CD14-positive monocyte (primary cell): ENCODE results near the gene SGSH. TPM values are rescaled to one million over a fixed set of nuclear protein-coding genes. Genes with fewer than 3 reads are reported as not detected.

Source experiments
- DNase-seq, 3 donors: peaks; one replicate each; pipeline ENCODE4 v3.0.0-alpha.2; 2011 to 2022
- H2AFZ ChIP-seq: 2 replicates; pipeline ENCODE4 v1.6.0; 2012; ENCODE audit warnings: mild to moderate bottlenecking, low read depth, low read length, inconsistent platforms; ENCODE audit not compliant: insufficient read depth, poor library complexity, severe bottlenecking
- H3K27ac ChIP-seq, 2 donors: 1 replicate in 1 of 2; 2 replicates in 1 of 2; pipeline ENCODE4 v1.5.1; 2012 to 2013; ENCODE audit warnings: low read length in 2 of 2, control low read depth in 1 of 2, inconsistent platforms in 1 of 2, low read depth in 1 of 2, mild to moderate bottlenecking in 1 of 2
- H3K27me3 ChIP-seq, 2 donors: one replicate each; pipeline versions ENCODE4 v1.6.0 to v1.6.1; 2011 to 2013; ENCODE audit warnings: low read length in 2 of 2; ENCODE audit not compliant: control insufficient read depth in 2 of 2, insufficient read depth in 2 of 2
- H3K36me3 ChIP-seq, 2 donors: replicated peaks in 1 of 2; 1 replicate in 1 of 2; 2 replicates in 1 of 2; pipeline versions ENCODE4 v1.5.1 to v1.6.1; 2012 to 2013; ENCODE audit warnings: low read length in 2 of 2, control low read depth in 1 of 2, inconsistent platforms in 1 of 2, mild to moderate bottlenecking in 1 of 2; ENCODE audit not compliant: insufficient read depth in 2 of 2, control insufficient read depth in 1 of 2
- H3K4me1 ChIP-seq, 2 donors: 1 replicate in 1 of 2; 2 replicates in 1 of 2; pipeline versions ENCODE4 v1.5.1 to v1.6.1; 2012 to 2013; ENCODE audit warnings: low read length in 2 of 2, control low read depth in 1 of 2, inconsistent platforms in 1 of 2, mild to moderate bottlenecking in 1 of 2, moderate library complexity in 1 of 2; ENCODE audit not compliant: insufficient read depth in 2 of 2, control insufficient read depth in 1 of 2
- H3K4me2 ChIP-seq: replicated peaks from 2 replicates; pipeline ENCODE3; 2012; ENCODE audit warnings: low read length, moderate library complexity, mild to moderate bottlenecking; ENCODE audit not compliant: poor library complexity, severe bottlenecking; ENCODE audit errors: extremely low read depth
- H3K4me3 ChIP-seq, 3 experiments: fragments of 200-600 bp in 1 of 3; sonication (generic) in 1 of 3; replicated peaks in 1 of 3; 1 replicate in 2 of 3; 2 replicates in 1 of 3; pipeline ENCODE4 v1.5.1; 2011 to 2013; ENCODE audit warnings: low read length in 3 of 3, mild to moderate bottlenecking in 3 of 3, control low read depth in 2 of 3, low read depth in 2 of 3, inconsistent platforms in 1 of 3, moderate library complexity in 1 of 3
- H3K79me2 ChIP-seq: 2 replicates; pipeline ENCODE4 v1.6.0; 2012; ENCODE audit warnings: mild to moderate bottlenecking, control low read depth, inconsistent platforms, low read length, moderate library complexity; ENCODE audit not compliant: insufficient read depth
- H3K9ac ChIP-seq: 2 replicates; pipeline ENCODE4 v1.6.0; 2017; ENCODE audit warnings: low read length, mild to moderate bottlenecking; ENCODE audit not compliant: insufficient read depth, poor library complexity, severe bottlenecking
- H3K9me3 ChIP-seq, 2 donors: replicated peaks in 1 of 2; 1 replicate in 1 of 2; 2 replicates in 1 of 2; pipeline versions ENCODE4 v1.5.1 to v1.6.1; 2012 to 2013; ENCODE audit warnings: low read length in 2 of 2, control low read depth in 1 of 2; ENCODE audit not compliant: control insufficient read depth in 1 of 2, insufficient read depth in 1 of 2
- H4K20me1 ChIP-seq: 2 replicates; pipeline ENCODE4 v1.6.0; 2012; ENCODE audit warnings: mild to moderate bottlenecking, low read length, control low read depth, moderate library complexity; ENCODE audit not compliant: insufficient read depth
- H3K27ac Mint-ChIP-seq, 7 donors: one replicate each; pipeline ENCODE4 v1.8.0; 2020; ENCODE audit warnings: mild to moderate bottlenecking in 7 of 7, mixed read lengths in 7 of 7, moderate library complexity in 6 of 7, inconsistent platforms in 2 of 7
- H3K27me3 Mint-ChIP-seq, 3 donors: one replicate each; pipeline ENCODE4 v1.8.0; 2021 to 2022; ENCODE audit warnings: low read depth in 3 of 3, mild to moderate bottlenecking in 3 of 3, mixed read lengths in 3 of 3, moderate library complexity in 3 of 3, inconsistent platforms in 1 of 3
- H3K36me3 Mint-ChIP-seq, 2 donors: one replicate each; pipeline ENCODE4 v1.8.0; 2020; ENCODE audit warnings: mixed read lengths in 2 of 2, inconsistent platforms in 1 of 2, mild to moderate bottlenecking in 1 of 2
- H3K4me1 Mint-ChIP-seq: one replicate; pipeline ENCODE4 v1.8.0; 2020; ENCODE audit warnings: mild to moderate bottlenecking, mixed read lengths
- H3K4me3 Mint-ChIP-seq, 2 donors: one replicate each; pipeline ENCODE4 v1.8.0; 2020; ENCODE audit warnings: mild to moderate bottlenecking in 2 of 2, mixed read lengths in 2 of 2, moderate library complexity in 1 of 2
- H3K9me3 Mint-ChIP-seq, 7 donors: one replicate each; pipeline ENCODE4 v1.8.0; 2020 to 2022; ENCODE audit warnings: mixed read lengths in 7 of 7, mild to moderate bottlenecking in 6 of 7, moderate library complexity in 6 of 7, inconsistent platforms in 2 of 7
- CTCF ChIP-seq: fragments of 200-600 bp; IDR thresholded peaks from one replicate; pipeline ENCODE4 v1.8.0; 2022; ENCODE audit warnings: antibody characterized with exemption, mild to moderate bottlenecking
- WGBS: methylation state at CpG from one replicate; pipeline ENCODE4 v1.1.5; 2013; ENCODE audit warnings: missing lambda C conversion rate; ENCODE audit not compliant: insufficient coverage; 5-methylcytosine and 5-hydroxymethylcytosine counted together
- intact Hi-C, 2 donors: fragments of 100-400 bp; cut with micrococcal nuclease; formaldehyde crosslinking; loops; one replicate each; pipeline versions ENCODE4 v1.15.0 to v1.15.1; 2023
- polyA plus RNA-seq, 3 donors: library from polyadenylated mRNA; depleted of rRNA in 1 of 3; unstranded in 2 of 3; stranded (reverse) in 1 of 3; fragments of 300-500 nt in 2 of 3; fragments of >200 nt in 1 of 3; fragmentation: Illumina TruSeq in 2 of 3; gene quantifications; 1 replicate in 2 of 3; 2 replicates in 1 of 3; pipeline ENCODE4 v1.2.3, GENCODE V29; 2012 to 2021

Gene SGSH
- polyA plus RNA-seq, 3 donors, result 21.1 to 193 (median 31.3) TPM

DNA sequence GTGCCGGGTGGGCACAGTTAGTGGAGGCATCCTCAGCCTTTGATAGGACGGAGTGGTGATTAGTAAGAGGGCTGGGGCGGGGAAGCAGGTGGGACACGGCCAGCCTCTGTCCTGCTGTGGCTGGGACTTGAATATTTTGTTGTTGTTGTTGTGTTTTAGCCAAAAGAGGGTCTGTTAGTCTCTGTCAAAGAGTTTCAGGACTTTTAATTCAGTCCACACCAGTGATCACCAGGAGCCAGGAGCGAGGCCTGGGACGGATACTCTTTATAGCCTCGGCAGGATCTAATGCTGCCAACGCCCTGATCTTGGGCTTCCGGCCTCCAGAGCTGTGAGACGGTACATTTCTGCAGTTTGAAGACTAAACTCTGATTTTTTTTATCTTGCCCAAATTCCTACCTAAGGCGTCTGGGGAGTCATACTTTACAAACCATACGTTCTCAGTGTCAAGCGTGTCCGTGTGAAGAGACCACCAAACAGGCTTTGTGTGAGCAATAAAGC, 37.6 kb upstream of the SGSH start:
- Histone ChIP-seq H3K79me2 (peaks cover 19% of the 10 kb centered on the region), H3K4me3 (no peak overlapping the region), H3K9me3 (no peaks in the 10 kb centered on the region), H3K4me2 (no peak overlapping the region), H3K36me3 (no peaks in the 10 kb centered on the region), H3K4me1 (peaks cover 43 to 48% of the 10 kb centered on the region in 2 donors), H3K27me3 (no peaks in the 10 kb centered on the region), H3K27ac (no peak overlapping the region), H4K20me1 (peaks cover 13% of the 10 kb centered on the region), H2AFZ (no peak overlapping the region), H3K9ac (no peak overlapping the region)
- DNase-seq, result no peak
- Mint-ChIP-seq H3K36me3 (no peaks in the 10 kb centered on the region), H3K4me1 (peaks cover 54% of the 10 kb centered on the region), H3K27me3 (peaks cover 5 to 27% (median 10%) of the 10 kb centered on the region in 3 donors), H3K4me3 (no peak overlapping the region), H3K9me3 (no peaks in the 10 kb centered on the region), H3K27ac (no peak overlapping the region)
- 84% methylated on average over 10 of the region's 14 CpGs for WGBS
- intact Hi-C loops, result no loop called here
- no peak for TF ChIP-seq CTCF

GRCh38 chr17:80256034-80256350, 35.9 kb upstream of the SGSH start:
- Histone ChIP-seq H3K36me3 (no peaks in the 10 kb centered on the region), H3K79me2 (peaks cover under 1% of the 10 kb centered on the region), H3K27me3 (no peaks in the 10 kb centered on the region), H2AFZ (no peak overlapping the region), H3K9me3 (no peaks in the 10 kb centered on the region), H3K9ac (no peak overlapping the region), H3K4me1 (peaks cover 29 to 31% of the 10 kb centered on the region in 2 donors), H4K20me1 (peaks cover 6% of the 10 kb centered on the region), H3K4me3 (no peak overlapping the region), H3K27ac (no peak overlapping the region), H3K4me2 (no peak overlapping the region)
- DNase-seq, result no peak
- intact Hi-C loops, result no loop called here
- WGBS, result 85% methylated on average over 3 of the region's 5 CpGs
- no peak for TF ChIP-seq CTCF
- Mint-ChIP-seq H3K4me3 (no peak overlapping the region), H3K4me1 (peaks cover 42% of the 10 kb centered on the region), H3K27ac (no peak overlapping the region), H3K9me3 (no peaks in the 10 kb centered on the region), H3K36me3 (peaks cover 0 to 4% of the 10 kb centered on the region in 2 donors), H3K27me3 (peaks cover 5 to 28% (median 12%) of the 10 kb centered on the region in 3 donors)
